Uterus (tissue), 2 donors: ENCODE data around the gene CA10.

Experiments
- POLR2A ChIP-seq, 2 donors: fragments of 450-650 bp; IDR thresholded peaks; one replicate each; pipeline ENCODE4 v1.6.1; 2016; ENCODE audit warnings: antibody characterized with exemption in 2 of 2, mild to moderate bottlenecking in 1 of 2, moderate library complexity in 1 of 2
- TF ChIP-seq, protein P1 (sequence below), 4 experiments: fragments of 200-600 bp in 2 of 4; fragments of 450-650 bp in 2 of 4; sonication (generic) in 2 of 4; IDR thresholded peaks; one replicate each; pipeline ENCODE4 v1.5.1; 2016 to 2019; ENCODE audit warnings: antibody characterized with exemption in 4 of 4, mild to moderate bottlenecking in 2 of 4, moderate library complexity in 1 of 4

DNA sequence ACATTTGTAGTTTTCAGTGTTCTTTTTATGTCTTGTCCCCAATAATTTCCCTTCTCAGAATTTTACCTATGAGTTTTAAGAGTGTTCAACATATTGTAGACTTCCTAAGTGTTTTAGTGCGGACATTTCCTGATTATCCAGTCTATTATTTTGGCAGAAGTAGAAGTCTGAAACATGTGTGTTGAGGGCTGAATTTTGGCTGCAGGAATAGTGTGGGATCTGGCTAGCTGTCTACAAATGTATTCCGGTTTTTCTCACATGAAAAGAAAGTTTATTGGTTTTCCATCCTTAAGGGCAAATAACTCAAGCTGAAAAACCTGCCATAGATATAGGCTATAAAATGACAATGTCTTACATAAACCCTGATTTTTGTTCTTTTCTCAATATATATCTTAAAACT lies 33.0 kb upstream of the CA10 start:
- TF ChIP-seq, protein P1, sequence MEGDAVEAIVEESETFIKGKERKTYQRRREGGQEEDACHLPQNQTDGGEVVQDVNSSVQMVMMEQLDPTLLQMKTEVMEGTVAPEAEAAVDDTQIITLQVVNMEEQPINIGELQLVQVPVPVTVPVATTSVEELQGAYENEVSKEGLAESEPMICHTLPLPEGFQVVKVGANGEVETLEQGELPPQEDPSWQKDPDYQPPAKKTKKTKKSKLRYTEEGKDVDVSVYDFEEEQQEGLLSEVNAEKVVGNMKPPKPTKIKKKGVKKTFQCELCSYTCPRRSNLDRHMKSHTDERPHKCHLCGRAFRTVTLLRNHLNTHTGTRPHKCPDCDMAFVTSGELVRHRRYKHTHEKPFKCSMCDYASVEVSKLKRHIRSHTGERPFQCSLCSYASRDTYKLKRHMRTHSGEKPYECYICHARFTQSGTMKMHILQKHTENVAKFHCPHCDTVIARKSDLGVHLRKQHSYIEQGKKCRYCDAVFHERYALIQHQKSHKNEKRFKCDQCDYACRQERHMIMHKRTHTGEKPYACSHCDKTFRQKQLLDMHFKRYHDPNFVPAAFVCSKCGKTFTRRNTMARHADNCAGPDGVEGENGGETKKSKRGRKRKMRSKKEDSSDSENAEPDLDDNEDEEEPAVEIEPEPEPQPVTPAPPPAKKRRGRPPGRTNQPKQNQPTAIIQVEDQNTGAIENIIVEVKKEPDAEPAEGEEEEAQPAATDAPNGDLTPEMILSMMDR (IDR thresholded peaks at IDR 0.05) = no peak
- TF ChIP-seq POLR2A (IDR thresholded peaks at IDR 0.05) = no peak
